HG02610 (cell line): ENCODE results near the gene RABEP2.
"Not testable (repeated sequence)": the region's sequence is repeated elsewhere in the genome, so short reads cannot be mapped to it uniquely, and the experiment has no call there.

Source experiments
- ATAC-seq: cut with Tn5 transposase; IDR thresholded peaks from one replicate; pipeline ENCODE4 v1.9.1; 2021; ENCODE audit warnings: mild to moderate bottlenecking, moderate library complexity; ENCODE audit not compliant: unreplicated experiment

Gene RABEP2

GRCh38 chr16:28904363-28904762 lies 20.7 kb downstream of the RABEP2 start:
- no peak for ATAC-seq

- ATAC-seq, result no peak
Measured at GRCh38 chr16:28903344-28904042, 21.5 kb downstream of the RABEP2 start.

GRCh38 chr16:28902909-28903308 lies 22.1 kb downstream of the RABEP2 start:
- ATAC-seq, result no peak

GRCh38 chr16:28901862-28902261 lies 23.2 kb downstream of the RABEP2 start:
- no peak for ATAC-seq

GRCh38 chr16:28900601-28901000 lies 24.4 kb downstream of the RABEP2 start:
- no peak for ATAC-seq

- ATAC-seq, result no peak
Measured at GRCh38 chr16:28899882-28900590, 25.0 kb downstream of the RABEP2 start.

GRCh38 chr16:28898942-28899341 lies 26.1 kb downstream of the RABEP2 start:
- ATAC-seq, result no peak

- ATAC-seq, result no peak
Measured at GRCh38 chr16:28898266-28898665, 26.8 kb downstream of the RABEP2 start.

- no peak for ATAC-seq
Measured at GRCh38 chr16:28897826-28898225, 27.2 kb downstream of the RABEP2 start.

GRCh38 chr16:28895609-28896008 lies 29.4 kb downstream of the RABEP2 start:
- ATAC-seq, result no peak

- ATAC-seq, result no peak
Measured at GRCh38 chr16:28893291-28893690, 31.7 kb downstream of the RABEP2 start.

GRCh38 chr16:28891964-28892890 lies 32.8 kb downstream of the RABEP2 start:
- no peak for ATAC-seq

GRCh38 chr16:28890355-28890754 lies 34.7 kb downstream of the RABEP2 start:
- not testable (repeated sequence) for ATAC-seq

- ATAC-seq, result no peak
Measured at GRCh38 chr16:28886945-28887344, 38.1 kb downstream of the RABEP2 start.

GRCh38 chr16:28884045-28884444 lies 41.0 kb downstream of the RABEP2 start:
- no peak for ATAC-seq

GRCh38 chr16:28883221-28883996 lies 41.6 kb downstream of the RABEP2 start:
- ATAC-seq, result no peak

GRCh38 chr16:28882551-28883160 lies 42.4 kb downstream of the RABEP2 start:
- no peak for ATAC-seq

- ATAC-seq, result not testable (repeated sequence)
Measured at GRCh38 chr16:28881565-28881964, 43.5 kb downstream of the RABEP2 start.

GRCh38 chr16:28880955-28881354 lies 44.1 kb downstream of the RABEP2 start:
- ATAC-seq, result no peak

GRCh38 chr16:28880589-28880915 lies 44.5 kb downstream of the RABEP2 start:
- ATAC-seq, result no peak
